CD4-positive, CD25-positive, alpha-beta regulatory T cell (primary cell): ENCODE data around the gene TCP11L1. TPM values are rescaled to one million over a fixed set of nuclear protein-coding genes. Genes with fewer than 3 reads are reported as not detected.
"Not testable (repeated sequence)": the region's sequence is repeated elsewhere in the genome, so short reads cannot be mapped to it uniquely, and the experiment has no call there.

Source experiments
- ATAC-seq, 2 donors: fragments of 150-1000 bp; cut with Tn5 transposase; one replicate each; pipeline ENCODE4 v1.10.0; 2021; ENCODE audit warnings: low read depth in 2 of 2, moderate number of reproducible peaks in 2 of 2, moderate library complexity in 1 of 2
- DNase-seq, 3 donors: peaks; one replicate each; pipeline versions ENCODE4 v3.0.0 to v3.0.0-alpha.2; 2012 to 2022; ENCODE audit warnings: mixed read lengths in 1 of 3
- H3K27ac ChIP-seq: one replicate; pipeline ENCODE4 v1.7.0; 2013; ENCODE audit warnings: mild to moderate bottlenecking, low read length; ENCODE audit not compliant: insufficient read depth, poor library complexity, severe bottlenecking
- H3K27me3 ChIP-seq: one replicate; pipeline ENCODE4 v1.7.0; 2013; ENCODE audit warnings: low read length; ENCODE audit not compliant: control insufficient read depth, insufficient read depth
- H3K36me3 ChIP-seq: one replicate; pipeline ENCODE4 v1.7.0; 2013; ENCODE audit warnings: mild to moderate bottlenecking, low read length, moderate library complexity; ENCODE audit not compliant: control insufficient read depth, insufficient read depth
- H3K4me1 ChIP-seq: 2 replicates; pipeline ENCODE4 v1.7.0; 2013; ENCODE audit warnings: mild to moderate bottlenecking, low read length; ENCODE audit not compliant: insufficient read depth, control insufficient read depth, poor library complexity, severe bottlenecking
- H3K4me3 ChIP-seq: one replicate; pipeline ENCODE4 v1.7.0; 2013; ENCODE audit warnings: low read depth, mild to moderate bottlenecking, low read length, moderate library complexity
- H3K9me3 ChIP-seq, 2 experiments: 1 replicate in 1 of 2; 2 replicates in 1 of 2; pipeline ENCODE4 v1.7.0; 2013; ENCODE audit warnings: low read length in 2 of 2, mild to moderate bottlenecking in 1 of 2, moderate library complexity in 1 of 2; ENCODE audit not compliant: control insufficient read depth in 2 of 2
- H3K27ac Mint-ChIP-seq, 3 donors: one replicate each; pipeline ENCODE4 v1.8.0; 2020 to 2022; ENCODE audit warnings: mild to moderate bottlenecking in 3 of 3, mixed read lengths in 3 of 3, moderate library complexity in 2 of 3
- H3K27me3 Mint-ChIP-seq: one replicate; pipeline ENCODE4 v1.8.0; 2022; ENCODE audit warnings: mild to moderate bottlenecking, mixed read lengths
- H3K36me3 Mint-ChIP-seq: one replicate; pipeline ENCODE4 v1.8.0; 2020; ENCODE audit warnings: mixed read lengths
- H3K4me1 Mint-ChIP-seq, 4 donors: one replicate each; pipeline ENCODE4 v1.8.0; 2020 to 2022; ENCODE audit warnings: mixed read lengths in 4 of 4, mild to moderate bottlenecking in 1 of 4
- H3K4me3 Mint-ChIP-seq, 4 donors: one replicate each; pipeline ENCODE4 v1.8.0; 2020 to 2022; ENCODE audit warnings: mild to moderate bottlenecking in 4 of 4, mixed read lengths in 4 of 4, moderate library complexity in 3 of 4
- H3K9me3 Mint-ChIP-seq, 7 donors: one replicate each; pipeline ENCODE4 v1.8.0; 2020 to 2022; ENCODE audit warnings: mixed read lengths in 7 of 7, mild to moderate bottlenecking in 3 of 7, moderate library complexity in 2 of 7
- polyA plus RNA-seq, 4 donors: library from polyadenylated mRNA; unstranded; fragments of 300-500 nt; fragmentation: Illumina TruSeq; gene quantifications; one replicate each; pipeline ENCODE4 v1.2.3, GENCODE V29; 2021
- total RNA-seq: library from RNA; stranded (reverse); gene quantifications from one replicate; pipeline ENCODE4 v1.2.3, GENCODE V29; 2022

TCP11L1 gene
- total and polyA plus RNA-seq, 5 donors from 2014 or later: 4.3 to 17.0 (median 6.5) TPM

DNA sequence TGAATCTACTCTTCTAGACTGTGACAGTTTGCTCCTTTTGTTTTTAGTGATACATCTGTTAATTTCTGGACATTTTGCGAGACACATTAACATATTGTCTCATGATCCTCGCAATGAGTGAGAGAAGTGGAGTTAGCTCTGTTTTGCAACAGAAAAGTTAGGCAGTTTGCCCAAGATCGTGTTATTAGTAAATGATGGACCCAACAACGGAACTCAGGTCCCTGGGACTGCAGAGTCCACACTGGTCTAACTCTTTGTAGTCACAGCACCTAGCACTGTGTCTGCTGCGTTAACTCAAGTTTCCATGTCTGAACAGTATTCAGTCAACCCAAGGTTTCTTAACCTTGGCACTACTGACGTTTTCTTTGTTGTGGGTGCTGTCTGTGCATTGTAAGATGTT lies 20.5 kb upstream of the TCP11L1 start:
- Mint-ChIP-seq H3K4me1 (peaks cover 0 to 42% (median 14%) of the 10 kb centered on the region in 4 donors), H3K27ac (no peak overlapping the region), H3K9me3 (no peaks in the 10 kb centered on the region), H3K27me3 (peaks cover 72% of the 10 kb centered on the region), H3K4me3 (peak overlapping the region in 1 of 4 donors; percentile 21), H3K36me3 (no peaks in the 10 kb centered on the region)
- Histone ChIP-seq H3K27me3 (peaks cover 32% of the 10 kb centered on the region), H3K4me1 (peaks cover 14% of the 10 kb centered on the region), H3K27ac (no peak overlapping the region), H3K36me3 (no peaks in the 10 kb centered on the region), H3K4me3 (no peak overlapping the region), H3K9me3 (no peaks in the 10 kb centered on the region)
- no peak for ATAC-seq
- DNase-seq: no peak

DNA sequence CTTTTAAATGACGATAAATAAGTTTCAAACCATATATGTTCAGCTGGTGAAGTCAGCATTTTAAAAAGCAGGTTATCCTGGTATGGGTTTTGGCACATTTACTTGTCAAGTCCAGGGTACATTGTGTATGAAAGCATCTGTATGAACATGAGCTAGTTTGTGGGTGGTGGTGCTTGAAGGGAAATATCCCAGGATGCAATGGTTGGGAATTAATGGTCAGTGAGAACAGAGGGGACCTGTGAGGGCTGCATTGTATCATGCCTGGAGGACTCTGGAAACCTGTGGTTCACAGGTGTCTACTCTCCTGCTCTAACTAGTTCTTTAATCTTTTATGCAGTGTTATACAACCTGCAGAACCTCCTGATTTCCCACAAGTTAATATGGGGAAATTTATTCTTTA lies 17.9 kb upstream of the TCP11L1 start:
- Mint-ChIP-seq H3K9me3 (no peaks in the 10 kb centered on the region), H3K4me1 (peaks cover 0 to 27% (median 8%) of the 10 kb centered on the region in 4 donors), H3K36me3 (no peaks in the 10 kb centered on the region), H3K4me3 (no peak overlapping the region), H3K27ac (peak overlapping the region in 1 of 3 donors; percentile 61), H3K27me3 (peaks cover 72% of the 10 kb centered on the region)
- no peak for DNase-seq
- no peaks in the 10 kb centered on the region for H3K36me3 ChIP-seq
- peaks cover 1% of the 10 kb centered on the region for H3K4me1 ChIP-seq
- H3K27ac ChIP-seq: no peak overlapping the region
- no peak for ATAC-seq
- H3K9me3 ChIP-seq: no peaks in the 10 kb centered on the region
- H3K27me3 ChIP-seq: peaks cover 30% of the 10 kb centered on the region
- H3K4me3 ChIP-seq: no peak overlapping the region

GRCh38 chr11:33021937-33022336 lies 17.4 kb upstream of the TCP11L1 start:
- Mint-ChIP-seq H3K27ac (peak overlapping the region in 1 of 3 donors; percentile 61), H3K4me3 (peak overlapping the region in 1 of 4 donors; percentile 28)

DNA sequence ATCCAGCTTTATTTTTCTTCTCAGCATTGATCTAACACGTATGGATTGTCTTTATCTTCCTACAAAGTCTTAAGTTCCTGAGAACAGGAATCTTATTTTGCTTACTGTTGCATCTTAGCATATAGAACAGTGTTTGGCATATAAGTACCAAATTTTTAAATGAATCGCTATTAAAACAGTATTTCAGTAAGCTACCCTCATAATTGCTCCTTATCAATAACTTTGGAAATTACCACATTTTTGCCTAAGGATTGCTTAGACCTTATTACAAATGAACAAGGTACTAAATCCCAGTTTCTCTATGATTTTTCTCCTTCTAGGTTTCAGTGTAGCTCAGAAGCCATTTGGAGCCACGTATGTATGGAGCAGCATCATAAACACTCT lies 14.0 kb upstream of the TCP11L1 start:
- Histone ChIP-seq H3K4me3 (no peak overlapping the region), H3K36me3 (no peaks in the 10 kb centered on the region), H3K27me3 (peaks cover 4% of the 10 kb centered on the region), H3K9me3 (no peaks in the 10 kb centered on the region), H3K4me1 (no peaks in the 10 kb centered on the region), H3K27ac (no peak overlapping the region)
- H3K36me3 Mint-ChIP-seq: no peaks in the 10 kb centered on the region
- no peak for ATAC-seq
- no peak overlapping the region for H3K4me3 Mint-ChIP-seq
- H3K27me3 Mint-ChIP-seq: peaks cover 50% of the 10 kb centered on the region
- peaks cover 0 to 1% (median 0%) of the 10 kb centered on the region in 7 donors for H3K9me3 Mint-ChIP-seq
- peaks cover 0 to 14% (median 6%) of the 10 kb centered on the region in 4 donors for H3K4me1 Mint-ChIP-seq
- no peak overlapping the region for H3K27ac Mint-ChIP-seq
- DNase-seq: no peak

More at GRCh38 chr11:33021937-33022336, 17.4 kb upstream of the TCP11L1 start:
- H3K4me1 ChIP-seq: no peaks in the 10 kb centered on the region
- peaks cover 0 to 24% (median 8%) of the 10 kb centered on the region in 4 donors for H3K4me1 Mint-ChIP-seq
- peak; percentile 40 to 65 for ATAC-seq
- DNase-seq: peak in 1 of 3 donors; percentile 11
- H3K27me3 Mint-ChIP-seq: peaks cover 68% of the 10 kb centered on the region
- no peak overlapping the region for H3K4me3 ChIP-seq
- no peaks in the 10 kb centered on the region for H3K36me3 ChIP-seq
- H3K27ac ChIP-seq: no peak overlapping the region
- H3K9me3 Mint-ChIP-seq: peaks cover 0 to 1% (median 0%) of the 10 kb centered on the region in 7 donors
- H3K27me3 ChIP-seq: peaks cover 25% of the 10 kb centered on the region
- no peaks in the 10 kb centered on the region for H3K9me3 ChIP-seq
- no peaks in the 10 kb centered on the region for H3K36me3 Mint-ChIP-seq

DNA sequence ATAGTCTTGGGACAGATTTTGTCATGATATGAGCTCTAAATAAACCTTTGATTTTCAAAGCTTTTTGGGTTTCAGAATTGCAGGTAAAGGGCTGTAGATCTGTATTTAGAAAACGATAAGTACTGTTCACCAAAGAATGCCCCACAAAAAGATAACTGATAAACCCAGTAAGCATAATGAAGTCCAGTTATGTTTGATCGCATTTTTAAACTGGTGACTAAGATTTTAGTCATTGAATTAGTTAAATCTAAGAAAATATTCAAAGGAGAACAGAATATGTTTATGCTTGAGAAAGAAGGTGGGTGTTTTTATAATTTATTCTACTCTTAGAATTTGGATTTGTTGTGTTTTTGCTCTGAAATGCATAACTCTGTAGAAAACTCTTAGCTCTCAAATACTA lies 12.1 kb upstream of the TCP11L1 start:
- H3K27ac Mint-ChIP-seq: no peak overlapping the region
- H3K27me3 Mint-ChIP-seq: peaks cover 57% of the 10 kb centered on the region
- H3K9me3 Mint-ChIP-seq: peaks cover 0 to 1% (median 0%) of the 10 kb centered on the region in 7 donors
- H3K27ac ChIP-seq: no peak overlapping the region
- H3K9me3 ChIP-seq: no peaks in the 10 kb centered on the region
- H3K4me1 Mint-ChIP-seq: peaks cover 0 to under 1% (median under 1%) of the 10 kb centered on the region in 4 donors
- H3K4me3 ChIP-seq: no peak overlapping the region
- H3K27me3 ChIP-seq: peaks cover 8% of the 10 kb centered on the region
- no peak for ATAC-seq
- no peak for DNase-seq
- no peak overlapping the region for H3K4me3 Mint-ChIP-seq
- no peaks in the 10 kb centered on the region for H3K36me3 ChIP-seq
- no peaks in the 10 kb centered on the region for H3K36me3 Mint-ChIP-seq
- no peaks in the 10 kb centered on the region for H3K4me1 ChIP-seq

DNA sequence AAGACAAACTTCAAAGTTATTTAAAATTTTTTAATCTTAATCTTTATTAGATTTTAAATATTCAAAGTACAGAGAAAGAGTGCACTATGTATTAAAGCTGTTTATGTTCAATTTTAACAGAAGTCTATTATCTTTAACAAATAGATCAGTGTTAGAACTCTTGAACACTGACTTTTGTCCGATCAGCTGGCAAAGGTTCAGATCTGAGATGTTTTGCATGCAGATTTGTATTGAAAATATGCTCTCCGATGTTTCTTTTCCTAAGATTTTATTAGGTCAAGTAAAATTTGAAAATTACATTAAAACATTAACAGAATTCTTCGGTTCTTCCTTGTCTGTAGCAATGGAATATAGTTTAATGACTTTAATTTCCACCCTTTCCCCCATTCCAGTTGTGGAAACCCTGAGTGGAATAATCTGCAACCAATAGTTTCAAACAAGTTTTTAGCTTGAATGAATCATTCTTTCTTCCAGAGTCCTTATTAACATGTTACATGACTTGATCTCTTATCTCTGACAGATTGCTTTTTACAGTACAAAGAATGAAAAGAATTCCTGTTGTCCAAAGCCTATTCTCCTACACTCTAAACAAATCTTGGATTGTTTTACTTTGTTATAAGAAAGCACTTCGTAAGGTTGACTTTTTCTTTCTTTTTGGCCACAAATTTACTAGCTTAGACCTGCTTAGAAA lies 11.4 kb upstream of the TCP11L1 start:
- H3K4me1 Mint-ChIP-seq: no peaks in the 10 kb centered on the region
- ATAC-seq: no peak
- Histone ChIP-seq H3K9me3 (no peaks in the 10 kb centered on the region), H3K27me3 (peaks cover 11% of the 10 kb centered on the region), H3K4me1 (no peaks in the 10 kb centered on the region), H3K36me3 (no peaks in the 10 kb centered on the region), H3K4me3 (no peak overlapping the region), H3K27ac (no peak overlapping the region)
- H3K9me3 Mint-ChIP-seq: peaks cover 0 to 1% (median 0%) of the 10 kb centered on the region in 7 donors
- peaks cover 60% of the 10 kb centered on the region for H3K27me3 Mint-ChIP-seq
- no peaks in the 10 kb centered on the region for H3K36me3 Mint-ChIP-seq
- peak overlapping the region in 1 of 4 donors; percentile 40 for H3K4me3 Mint-ChIP-seq
- H3K27ac Mint-ChIP-seq: peak overlapping the region in 1 of 3 donors; percentile 46
- DNase-seq: no peak

GRCh38 chr11:33028537-33028914 lies 10.8 kb upstream of the TCP11L1 start:
- H3K27ac ChIP-seq: no peak overlapping the region
- H3K4me3 ChIP-seq: no peak overlapping the region
- ATAC-seq: no peak
- DNase-seq: no peak
- H3K4me3 Mint-ChIP-seq: no peak overlapping the region
- peaks cover 0 to 1% (median 0%) of the 10 kb centered on the region in 7 donors for H3K9me3 Mint-ChIP-seq
- no peaks in the 10 kb centered on the region for H3K36me3 Mint-ChIP-seq
- no peaks in the 10 kb centered on the region for H3K4me1 Mint-ChIP-seq
- no peaks in the 10 kb centered on the region for H3K4me1 ChIP-seq
- no peaks in the 10 kb centered on the region for H3K9me3 ChIP-seq
- H3K27ac Mint-ChIP-seq: peak overlapping the region in 1 of 3 donors; percentile 46
- peaks cover 16% of the 10 kb centered on the region for H3K27me3 ChIP-seq
- peaks cover 59% of the 10 kb centered on the region for H3K27me3 Mint-ChIP-seq
- H3K36me3 ChIP-seq: no peaks in the 10 kb centered on the region

- not testable (repeated sequence) for H3K4me3 Mint-ChIP-seq, H3K27ac Mint-ChIP-seq, H3K36me3 Mint-ChIP-seq, H3K4me1 ChIP-seq, ATAC-seq, H3K27ac ChIP-seq, H3K9me3 Mint-ChIP-seq, H3K9me3 ChIP-seq, H3K36me3 ChIP-seq, H3K4me1 Mint-ChIP-seq, DNase-seq, H3K4me3 ChIP-seq
- peaks cover 21% of the 10 kb centered on the region for H3K27me3 ChIP-seq
- peaks cover 54% of the 10 kb centered on the region for H3K27me3 Mint-ChIP-seq
These were observed 10.2 kb upstream of the TCP11L1 start for GRCh38 chr11:33029218-33029617.
